ENCODE results near the gene SLC40A1. TPM values are rescaled to one million over a fixed set of nuclear protein-coding genes. Genes with fewer than 3 reads are reported as not detected.

SLC40A1 gene
- total RNA-seq: 10 to 100 TPM in 2 of 4 donors, 1 to 10 TPM in 2; 5.4 to 34.1 (median 19.1) TPM

GRCh38 chr2:189580658-189581353 is at the start of gene SLC40A1:
SLC40A1 (minus strand) TSS chr2:189580786; CDS start chr2:189580460, 326 bp downstream.
- no peaks in the 10 kb centered on the region for H3K27me3 ChIP-seq
- 0 to 1% methylated on average over 14 to 22 of the region's 78 CpGs for WGBS, 2 donors
- peak within 1 kb of the TSS; percentile 57 to 79 (median 72) for H3K4me3 ChIP-seq
- TF ChIP-seq POLR2A (IDR thresholded peaks at IDR 0.05): peak in 2 of 4 donors; percentile 83 to 90
- no peak for TF ChIP-seq CTCF (IDR thresholded peaks at IDR 0.05)
- DNase-seq: no peak
- no peaks in the 10 kb centered on the region for H3K36me3 ChIP-seq
- no peaks in the 10 kb centered on the region for H3K9me3 ChIP-seq
- peak within 1 kb of the TSS; percentile 87 to 92 (median 91) for H3K27ac ChIP-seq
- H3K4me1 ChIP-seq: peaks cover 4 to 61% (median 12%) of the 10 kb centered on the region in 3 donors
- intact Hi-C loops (cut with DNase I): no loop called here

GRCh38 chr2:189629531-189630453 is 49.2 kb upstream of the SLC40A1 start:
- no peaks in the 10 kb centered on the region for H3K27me3 ChIP-seq
- H3K4me3 ChIP-seq: no peak overlapping the region
- H3K27ac ChIP-seq: no peak overlapping the region
- H3K9me3 ChIP-seq: no peaks in the 10 kb centered on the region
- WGBS, 2 donors: 61 to 66% methylated on average over 10 of the region's 10 CpGs
- no peak for DNase-seq
- no peak for TF ChIP-seq CTCF (IDR thresholded peaks at IDR 0.05)
- no peak for TF ChIP-seq POLR2A (IDR thresholded peaks at IDR 0.05)
- no peaks in the 10 kb centered on the region for H3K36me3 ChIP-seq
- peaks cover 0 to 10% (median 4%) of the 10 kb centered on the region in 3 donors for H3K4me1 ChIP-seq
- intact Hi-C loops (cut with DNase I): loop anchor here (10.0 kb wide), 1 partner anchor 165 kb away; no protein-coding TSS in a partner anchor

GRCh38 chr2:189628817-189629530 is 48.4 kb upstream of the SLC40A1 start:
- H3K27me3 ChIP-seq: no peaks in the 10 kb centered on the region
- no peak overlapping the region for H3K4me3 ChIP-seq
- H3K4me1 ChIP-seq: peaks cover 0 to 10% (median 4%) of the 10 kb centered on the region in 3 donors
- no peak for DNase-seq
- TF ChIP-seq POLR2A (IDR thresholded peaks at IDR 0.05) (no peak), CTCF (IDR thresholded peaks at IDR 0.05) (peak in 1 of 6 experiments; percentile 37)
- WGBS, 2 donors: 51 to 58% methylated on average over 9 of the region's 9 CpGs
- H3K9me3 ChIP-seq: no peaks in the 10 kb centered on the region
- H3K36me3 ChIP-seq: no peaks in the 10 kb centered on the region
- intact Hi-C loops (cut with DNase I): no loop called here
- H3K27ac ChIP-seq: no peak overlapping the region

- 61 to 64% methylated on average over 1 of the region's 1 CpG for WGBS, 2 donors
- intact Hi-C loops (cut with DNase I): no loop called here
- Histone ChIP-seq H3K36me3 (no peaks in the 10 kb centered on the region), H3K4me3 (no peak overlapping the region), H3K27me3 (no peaks in the 10 kb centered on the region), H3K4me1 (peaks cover 0 to 10% (median 4%) of the 10 kb centered on the region in 3 donors), H3K9me3 (no peaks in the 10 kb centered on the region), H3K27ac (no peak overlapping the region)
- no peak for DNase-seq
- TF ChIP-seq POLR2A (IDR thresholded peaks at IDR 0.05): no peak
- no peak for TF ChIP-seq CTCF (IDR thresholded peaks at IDR 0.05)
Measured at GRCh38 chr2:189627789-189628188, 47.2 kb upstream of the SLC40A1 start.
